ENCODE measurements around the gene DNM1. TPM values are rescaled to one million over a fixed set of nuclear protein-coding genes. Genes with fewer than 3 reads are reported as not detected.

DNM1 gene
- total and polyA plus RNA-seq, 10 of the 15 experiments (the other 5 are each of a cell fraction or from before 2014, with no cell fraction given) = 0.06 to 0.67 (median 0.19) TPM; not detected in 3

DNA sequence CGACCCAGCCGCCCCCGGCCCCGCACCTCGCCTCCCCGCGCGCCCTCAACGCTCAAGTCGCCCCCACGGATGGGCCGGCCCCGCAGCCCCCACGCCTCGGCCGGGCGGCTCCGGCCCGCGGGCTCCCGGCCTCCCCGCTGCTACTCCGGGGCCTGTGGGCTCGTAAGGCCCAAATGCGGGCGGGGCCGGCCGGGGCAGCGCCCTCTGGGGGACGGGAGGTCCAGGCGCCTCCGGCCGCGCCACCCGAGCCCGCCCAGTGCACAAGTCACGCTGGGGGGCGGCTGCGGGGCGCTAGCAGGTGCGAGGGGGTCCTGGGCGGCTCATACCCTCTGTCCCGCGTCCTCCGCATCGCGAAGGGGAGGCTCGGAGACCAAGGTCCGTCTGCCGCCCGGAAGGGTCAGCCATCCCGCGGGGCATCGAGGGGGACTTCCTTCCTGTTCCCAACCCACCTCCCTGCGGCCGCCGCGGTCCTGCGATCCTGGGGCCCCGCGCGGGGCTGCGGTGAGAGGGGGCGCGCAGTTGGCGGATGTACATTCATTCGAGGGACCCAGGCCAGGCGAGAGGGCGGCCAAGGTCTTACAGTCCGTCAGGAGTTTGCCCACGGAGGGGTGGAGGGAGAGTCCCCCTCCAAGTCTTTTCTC, 11.7 kb upstream of the DNM1 start, which contains the start of gene CIZ1 (continued):
- TF ChIP-seq, protein P1, sequence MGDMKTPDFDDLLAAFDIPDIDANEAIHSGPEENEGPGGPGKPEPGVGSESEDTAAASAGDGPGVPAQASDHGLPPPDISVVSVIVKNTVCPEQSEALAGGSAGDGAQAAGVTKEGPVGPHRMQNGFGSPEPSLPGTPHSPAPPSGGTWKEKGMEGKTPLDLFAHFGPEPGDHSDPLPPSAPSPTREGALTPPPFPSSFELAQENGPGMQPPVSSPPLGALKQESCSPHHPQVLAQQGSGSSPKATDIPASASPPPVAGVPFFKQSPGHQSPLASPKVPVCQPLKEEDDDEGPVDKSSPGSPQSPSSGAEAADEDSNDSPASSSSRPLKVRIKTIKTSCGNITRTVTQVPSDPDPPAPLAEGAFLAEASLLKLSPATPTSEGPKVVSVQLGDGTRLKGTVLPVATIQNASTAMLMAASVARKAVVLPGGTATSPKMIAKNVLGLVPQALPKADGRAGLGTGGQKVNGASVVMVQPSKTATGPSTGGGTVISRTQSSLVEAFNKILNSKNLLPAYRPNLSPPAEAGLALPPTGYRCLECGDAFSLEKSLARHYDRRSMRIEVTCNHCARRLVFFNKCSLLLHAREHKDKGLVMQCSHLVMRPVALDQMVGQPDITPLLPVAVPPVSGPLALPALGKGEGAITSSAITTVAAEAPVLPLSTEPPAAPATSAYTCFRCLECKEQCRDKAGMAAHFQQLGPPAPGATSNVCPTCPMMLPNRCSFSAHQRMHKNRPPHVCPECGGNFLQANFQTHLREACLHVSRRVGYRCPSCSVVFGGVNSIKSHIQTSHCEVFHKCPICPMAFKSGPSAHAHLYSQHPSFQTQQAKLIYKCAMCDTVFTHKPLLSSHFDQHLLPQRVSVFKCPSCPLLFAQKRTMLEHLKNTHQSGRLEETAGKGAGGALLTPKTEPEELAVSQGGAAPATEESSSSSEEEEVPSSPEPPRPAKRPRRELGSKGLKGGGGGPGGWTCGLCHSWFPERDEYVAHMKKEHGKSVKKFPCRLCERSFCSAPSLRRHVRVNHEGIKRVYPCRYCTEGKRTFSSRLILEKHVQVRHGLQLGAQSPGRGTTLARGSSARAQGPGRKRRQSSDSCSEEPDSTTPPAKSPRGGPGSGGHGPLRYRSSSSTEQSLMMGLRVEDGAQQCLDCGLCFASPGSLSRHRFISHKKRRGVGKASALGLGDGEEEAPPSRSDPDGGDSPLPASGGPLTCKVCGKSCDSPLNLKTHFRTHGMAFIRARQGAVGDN (IDR thresholded peaks at IDR 0.05) = peak; percentile 77
- TF ChIP-seq BRCA1 (IDR thresholded peaks at IDR 0.05; ENCODE audit: low read depth, low read length) (no peak), ZNF24 (IDR thresholded peaks at IDR 0.05) (peak; percentile 70; the same call in 1 of the 2 replicates), POLR2AphosphoS5 (IDR thresholded peaks at IDR 0.05; ENCODE audit: low read length) (peak; percentile 73), POLR2A (IDR thresholded peaks at IDR 0.05; ENCODE audit: low read depth, low read length) (peak; percentile 91), NBN (IDR thresholded peaks at IDR 0.05) (0 out of 2 replicates have a peak, but pooled peaks have one; percentile 23), HDAC2 (IDR thresholded peaks at IDR 0.05) (no peak), MXI1 (IDR thresholded peaks at IDR 0.05; ENCODE audit: low read depth, low read length) (peak; percentile 66; the same call in 1 of the 2 replicates), ZNF384 (IDR thresholded peaks at IDR 0.05; ENCODE audit: borderline replicate concordance, low read depth, low read length) (no peak), SMARCA5 (IDR thresholded peaks at IDR 0.05) (peak; percentile 99), SIN3A (IDR thresholded peaks at IDR 0.05; ENCODE audit: low read depth, low read length) (0 out of 2 replicates have a peak, but pooled peaks have one; percentile 69), NFXL1 (IDR thresholded peaks at IDR 0.05; ENCODE audit: borderline replicate concordance) (0 out of 2 replicates have a peak, but pooled peaks have one; percentile 38), MEF2B (IDR thresholded peaks at IDR 0.05; ENCODE audit: partially characterized antibody, poor library complexity, severe bottlenecking) (no peak), ETV6 (conservative IDR thresholded peaks at IDR 0.05 in 1 of 2, IDR thresholded peaks at IDR 0.05 in 1 of 2; ENCODE audit: borderline replicate concordance in 1 of 2, low read depth in 1 of 2) (no peak), CHD2 (IDR thresholded peaks at IDR 0.05; ENCODE audit: borderline replicate concordance, low read depth, low read length) (no peak), PAX5 (IDR thresholded peaks at IDR 0.05; ENCODE audit: borderline replicate concordance, low read depth, low read length) (no peak), TARDBP (IDR thresholded peaks at IDR 0.05; ENCODE audit: borderline replicate concordance) (no peak), LARP7 (IDR thresholded peaks at IDR 0.05) (peak; percentile 89; the same call in 1 of the 2 replicates)
- TF ChIP-seq, protein P2, sequence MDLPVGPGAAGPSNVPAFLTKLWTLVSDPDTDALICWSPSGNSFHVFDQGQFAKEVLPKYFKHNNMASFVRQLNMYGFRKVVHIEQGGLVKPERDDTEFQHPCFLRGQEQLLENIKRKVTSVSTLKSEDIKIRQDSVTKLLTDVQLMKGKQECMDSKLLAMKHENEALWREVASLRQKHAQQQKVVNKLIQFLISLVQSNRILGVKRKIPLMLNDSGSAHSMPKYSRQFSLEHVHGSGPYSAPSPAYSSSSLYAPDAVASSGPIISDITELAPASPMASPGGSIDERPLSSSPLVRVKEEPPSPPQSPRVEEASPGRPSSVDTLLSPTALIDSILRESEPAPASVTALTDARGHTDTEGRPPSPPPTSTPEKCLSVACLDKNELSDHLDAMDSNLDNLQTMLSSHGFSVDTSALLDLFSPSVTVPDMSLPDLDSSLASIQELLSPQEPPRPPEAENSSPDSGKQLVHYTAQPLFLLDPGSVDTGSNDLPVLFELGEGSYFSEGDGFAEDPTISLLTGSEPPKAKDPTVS (IDR thresholded peaks at IDR 0.05; ENCODE audit: low read depth, low read length) = no peak
- TF ChIP-seq, protein P3, sequence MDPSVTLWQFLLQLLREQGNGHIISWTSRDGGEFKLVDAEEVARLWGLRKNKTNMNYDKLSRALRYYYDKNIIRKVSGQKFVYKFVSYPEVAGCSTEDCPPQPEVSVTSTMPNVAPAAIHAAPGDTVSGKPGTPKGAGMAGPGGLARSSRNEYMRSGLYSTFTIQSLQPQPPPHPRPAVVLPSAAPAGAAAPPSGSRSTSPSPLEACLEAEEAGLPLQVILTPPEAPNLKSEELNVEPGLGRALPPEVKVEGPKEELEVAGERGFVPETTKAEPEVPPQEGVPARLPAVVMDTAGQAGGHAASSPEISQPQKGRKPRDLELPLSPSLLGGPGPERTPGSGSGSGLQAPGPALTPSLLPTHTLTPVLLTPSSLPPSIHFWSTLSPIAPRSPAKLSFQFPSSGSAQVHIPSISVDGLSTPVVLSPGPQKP (IDR thresholded peaks at IDR 0.05; ENCODE audit: low read depth, low read length) = no peak
- TF ChIP-seq, protein P4, sequence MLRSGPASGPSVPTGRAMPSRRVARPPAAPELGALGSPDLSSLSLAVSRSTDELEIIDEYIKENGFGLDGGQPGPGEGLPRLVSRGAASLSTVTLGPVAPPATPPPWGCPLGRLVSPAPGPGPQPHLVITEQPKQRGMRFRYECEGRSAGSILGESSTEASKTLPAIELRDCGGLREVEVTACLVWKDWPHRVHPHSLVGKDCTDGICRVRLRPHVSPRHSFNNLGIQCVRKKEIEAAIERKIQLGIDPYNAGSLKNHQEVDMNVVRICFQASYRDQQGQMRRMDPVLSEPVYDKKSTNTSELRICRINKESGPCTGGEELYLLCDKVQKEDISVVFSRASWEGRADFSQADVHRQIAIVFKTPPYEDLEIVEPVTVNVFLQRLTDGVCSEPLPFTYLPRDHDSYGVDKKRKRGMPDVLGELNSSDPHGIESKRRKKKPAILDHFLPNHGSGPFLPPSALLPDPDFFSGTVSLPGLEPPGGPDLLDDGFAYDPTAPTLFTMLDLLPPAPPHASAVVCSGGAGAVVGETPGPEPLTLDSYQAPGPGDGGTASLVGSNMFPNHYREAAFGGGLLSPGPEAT (IDR thresholded peaks at IDR 0.05; ENCODE audit: low read depth) = peak; percentile 70
